GM18909 (cell line): Measurements from ENCODE around the gene TMCC2.

ENCODE experiments used
- ATAC-seq: cut with Tn5 transposase; IDR thresholded peaks from one replicate; pipeline ENCODE4 v1.9.1; 2021; ENCODE audit warnings: mild to moderate bottlenecking; ENCODE audit not compliant: unreplicated experiment, poor library complexity

TMCC2 gene

DNA sequence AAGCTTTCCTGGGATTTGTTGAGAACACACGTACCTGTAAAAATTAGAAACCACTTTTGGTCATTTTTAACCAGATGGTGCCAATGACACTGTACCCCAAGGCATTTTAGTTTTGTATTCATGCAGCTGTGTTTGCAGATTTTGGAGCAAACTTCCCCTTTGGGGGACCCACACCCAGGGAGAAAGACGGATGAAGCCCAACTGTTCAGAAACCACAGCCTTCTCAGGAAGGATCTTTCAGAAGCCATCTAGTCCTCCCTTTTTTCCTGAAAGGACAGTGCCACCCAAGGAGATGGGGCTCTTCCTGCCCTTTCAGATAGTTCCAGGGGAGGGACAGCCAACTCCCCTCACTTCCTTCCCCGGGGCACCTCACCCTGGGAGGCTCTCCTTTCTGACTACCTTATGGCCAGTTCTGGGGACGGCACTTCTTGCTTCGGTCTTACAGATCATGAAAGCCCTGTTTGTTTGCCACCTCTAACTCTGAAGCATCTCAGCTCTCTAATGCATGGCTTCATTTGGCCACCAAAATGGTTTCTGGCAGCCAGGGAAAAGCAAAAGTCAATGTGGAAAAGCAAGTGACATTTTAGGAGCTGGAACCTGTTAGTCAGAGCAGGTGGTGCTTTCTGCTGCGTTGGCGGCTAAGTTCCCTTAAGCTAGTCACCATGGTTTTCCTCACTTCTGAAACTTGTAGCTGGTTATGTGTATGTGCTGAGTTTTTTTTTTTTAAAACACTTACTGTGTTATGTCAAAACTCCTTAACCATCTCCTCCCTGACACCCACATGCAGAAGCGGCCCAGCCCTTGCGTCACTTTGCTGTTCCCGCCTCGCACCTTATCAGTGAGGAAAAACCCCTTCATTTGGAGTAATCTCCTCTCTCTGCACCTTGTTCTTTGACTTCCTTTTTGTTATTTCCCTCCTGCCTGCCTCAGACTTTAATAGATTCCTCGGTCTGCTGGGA, 10.1 kb downstream of the TMCC2 start:
- no peak for ATAC-seq

DNA sequence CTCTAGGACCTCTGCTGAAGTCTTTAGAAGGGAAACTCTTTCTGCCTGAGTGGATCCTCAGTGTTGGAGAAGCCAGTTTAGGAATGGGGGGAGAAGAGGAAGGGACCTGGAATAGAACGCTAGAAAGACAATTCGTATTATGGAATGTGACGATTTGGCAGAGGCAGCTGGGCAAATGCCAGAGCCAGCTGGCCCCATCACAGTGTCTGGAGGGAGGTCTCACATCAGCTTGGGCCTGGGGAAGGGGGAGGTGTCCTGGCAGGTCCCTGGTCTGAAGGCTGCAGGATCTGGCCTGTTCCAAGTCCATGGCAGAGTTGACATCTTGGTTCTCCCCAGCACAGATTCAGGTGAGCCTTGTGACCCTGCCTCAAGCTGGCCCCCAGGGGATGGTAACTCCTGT, 11.3 kb downstream of the TMCC2 start:
- ATAC-seq: no peak

DNA sequence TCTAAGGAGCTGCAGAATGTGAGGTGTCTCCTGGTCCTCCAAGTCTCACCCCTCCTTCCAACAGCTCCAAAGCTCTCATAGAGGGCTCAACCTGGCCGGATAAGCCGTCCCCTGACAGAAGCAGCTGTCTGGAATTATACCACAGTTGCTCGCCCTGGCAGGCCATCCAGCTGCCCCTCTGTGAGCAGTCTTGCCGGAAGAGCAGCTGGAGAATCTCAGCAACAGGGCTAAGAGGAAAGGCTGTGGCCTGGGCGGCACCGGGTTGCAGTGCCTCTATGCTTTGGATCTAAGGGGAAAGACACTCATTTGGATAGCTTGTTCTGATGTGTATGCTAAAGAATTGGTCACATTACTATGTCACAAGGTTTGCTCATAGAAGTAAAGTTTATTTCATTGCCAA, 12.4 kb downstream of the TMCC2 start:
- ATAC-seq: no peak

- no peak for ATAC-seq
These were observed 12.8 kb downstream of the TMCC2 start for GRCh38 chr1:205240569-205240968.

DNA sequence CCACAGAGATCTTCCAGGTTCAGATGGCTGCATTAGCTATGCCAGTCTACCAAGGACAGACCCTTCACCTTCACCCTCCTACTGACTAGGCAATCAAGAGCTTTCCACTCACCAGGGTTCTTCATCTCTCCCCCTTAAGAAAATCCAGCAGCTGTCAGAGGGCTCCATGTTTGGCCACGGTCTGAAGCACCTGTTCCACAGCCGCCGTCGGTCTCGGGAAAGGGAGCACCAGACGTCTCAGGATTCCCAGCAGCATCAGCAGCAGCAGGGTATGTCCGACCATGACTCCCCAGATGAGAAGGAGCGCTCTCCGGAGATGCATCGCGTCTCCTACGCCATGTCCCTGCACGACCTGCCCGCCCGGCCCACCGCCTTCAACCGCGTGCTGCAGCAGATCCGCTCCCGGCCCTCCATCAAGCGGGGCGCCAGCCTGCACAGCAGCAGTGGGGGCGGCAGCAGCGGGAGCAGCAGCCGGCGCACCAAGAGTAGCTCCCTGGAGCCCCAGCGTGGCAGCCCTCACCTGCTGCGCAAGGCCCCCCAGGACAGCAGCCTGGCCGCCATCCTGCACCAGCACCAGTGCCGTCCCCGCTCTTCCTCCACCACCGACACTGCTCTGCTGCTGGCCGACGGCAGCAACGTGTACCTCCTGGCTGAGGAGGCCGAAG, 13.8 kb downstream of the TMCC2 start:
- no peak for ATAC-seq

- no peak for ATAC-seq
These were observed 15.8 kb downstream of the TMCC2 start for GRCh38 chr1:205243350-205244191.

DNA sequence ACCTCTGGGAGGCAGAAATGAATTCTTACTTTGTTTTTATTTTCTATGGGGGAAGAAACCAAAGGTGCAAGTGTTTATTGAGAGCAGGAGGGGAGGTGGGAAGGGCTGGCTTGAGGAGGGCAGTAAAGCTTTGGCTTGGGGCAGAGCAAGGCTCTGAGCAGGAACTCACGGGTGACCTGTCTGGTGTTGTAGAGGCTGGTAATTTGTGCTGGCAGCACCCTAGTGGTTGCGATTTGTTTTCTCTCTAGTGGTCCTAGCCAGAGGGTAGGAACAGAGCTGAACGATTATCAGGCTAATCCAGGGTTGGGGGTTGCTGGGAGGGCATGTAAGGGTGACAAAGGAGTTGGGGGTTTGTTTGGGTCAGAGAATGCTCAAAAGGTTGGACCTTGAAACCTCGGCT, 16.6 kb downstream of the TMCC2 start:
- ATAC-seq: no peak

GRCh38 chr1:205245096-205245495, 17.4 kb downstream of the TMCC2 start:
- no peak for ATAC-seq

GRCh38 chr1:205246351-205247119, 18.8 kb downstream of the TMCC2 start:
- no peak for ATAC-seq

GRCh38 chr1:205247130-205247921, 19.6 kb downstream of the TMCC2 start:
- ATAC-seq: no peak

- no peak for ATAC-seq
These were observed 21.3 kb downstream of the TMCC2 start for GRCh38 chr1:205248793-205249601.

DNA sequence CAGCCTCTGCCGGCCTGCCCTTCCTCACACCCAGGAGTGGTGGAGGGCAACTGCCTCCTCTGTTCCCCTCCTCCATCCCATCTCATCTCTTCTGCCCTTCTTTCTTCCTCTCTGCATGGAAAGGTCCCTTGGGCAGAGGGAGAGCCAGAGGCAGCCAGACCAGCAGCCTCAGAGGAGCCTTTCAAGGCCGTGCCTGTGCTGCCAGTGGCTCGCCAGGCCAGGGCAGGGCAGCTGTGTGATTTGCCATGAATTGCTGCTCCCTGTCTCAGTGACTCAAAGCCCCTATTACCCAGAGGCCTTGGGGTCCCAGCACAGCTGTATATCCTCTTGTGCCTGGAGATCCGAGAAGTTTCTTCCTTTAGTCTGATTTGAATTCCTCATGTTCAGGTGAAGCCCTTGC, 21.9 kb downstream of the TMCC2 start:
- no peak for ATAC-seq

DNA sequence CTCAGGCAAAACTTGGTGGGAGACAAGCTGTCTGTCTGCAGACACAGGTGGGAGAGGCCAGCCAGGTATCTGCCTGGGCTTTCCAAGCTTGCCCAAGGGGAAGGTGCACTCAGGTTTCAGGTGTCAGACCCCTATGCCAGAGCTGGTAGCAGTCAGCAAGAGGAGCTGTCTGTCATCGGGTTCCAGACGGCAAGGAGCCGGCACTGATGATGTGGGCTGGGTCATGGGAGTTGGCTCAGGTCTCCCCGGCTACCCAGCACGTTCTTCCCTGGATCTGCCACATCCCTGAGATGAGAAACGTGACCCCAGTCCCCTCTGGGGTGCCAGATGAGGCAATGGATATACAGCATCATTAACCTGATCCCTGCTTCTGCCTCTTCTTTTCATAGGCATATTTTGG, 23.0 kb downstream of the TMCC2 start:
- ATAC-seq: no peak

DNA sequence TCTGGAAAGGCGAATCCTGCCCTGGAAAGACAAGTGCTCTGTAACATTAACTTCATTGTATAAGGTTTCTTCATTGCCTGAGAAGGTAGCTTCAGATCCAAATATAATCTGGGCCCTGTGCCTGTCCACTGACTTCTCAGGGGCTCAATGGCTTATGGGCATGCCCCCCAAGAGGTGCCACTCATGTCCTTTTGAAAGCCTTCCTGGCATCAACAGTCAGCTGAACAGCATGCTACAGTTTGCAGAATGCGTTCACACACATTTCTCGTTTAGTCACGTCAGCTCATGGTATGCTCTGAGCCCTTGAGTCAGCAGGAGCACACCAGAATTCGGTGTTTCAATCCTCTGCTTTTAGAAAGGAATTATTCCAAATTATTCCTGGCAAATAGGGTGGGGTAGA, 23.8 kb downstream of the TMCC2 start:
- ATAC-seq: no peak

DNA sequence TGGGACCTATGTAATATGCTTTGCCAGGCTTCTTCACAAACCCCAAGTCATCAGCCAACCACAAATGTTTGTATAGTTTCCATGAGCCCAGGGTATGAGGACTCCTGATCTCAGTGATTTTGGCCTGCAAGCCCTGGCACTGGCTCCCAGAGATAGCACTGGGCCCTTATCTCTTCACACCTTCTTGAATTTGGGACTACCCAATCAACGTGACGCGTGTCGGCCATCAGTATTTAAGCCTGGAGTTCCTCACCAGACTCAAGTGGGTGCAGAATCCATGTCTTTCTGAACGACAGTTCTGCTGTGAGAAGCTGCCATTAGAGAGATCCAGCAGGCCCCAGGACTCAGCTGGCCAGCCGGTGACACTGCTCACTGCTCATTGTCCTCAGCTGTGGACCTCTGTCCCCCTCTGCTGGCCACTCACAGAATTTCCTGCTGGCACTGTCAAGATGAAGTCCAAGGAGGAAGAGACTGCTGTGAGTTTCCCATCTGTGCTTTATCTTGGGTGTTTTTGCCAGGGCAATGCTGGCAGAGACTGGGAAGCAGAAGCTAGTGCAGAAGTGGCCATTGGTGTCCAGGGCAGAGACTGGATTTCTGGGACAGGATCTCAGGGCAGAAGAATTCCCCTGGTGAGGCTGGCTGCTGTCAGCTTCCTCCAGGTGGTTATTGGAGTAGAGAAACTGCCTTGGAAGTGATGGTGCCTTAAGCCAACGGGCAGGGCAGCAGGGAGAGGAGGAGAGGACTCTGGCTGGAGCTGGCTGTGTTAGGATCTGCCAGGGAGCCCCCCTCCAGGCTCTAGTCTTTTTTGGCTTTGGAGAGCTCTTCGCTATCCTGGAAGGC, 28.4 kb downstream of the TMCC2 start:
- no peak for ATAC-seq

DNA sequence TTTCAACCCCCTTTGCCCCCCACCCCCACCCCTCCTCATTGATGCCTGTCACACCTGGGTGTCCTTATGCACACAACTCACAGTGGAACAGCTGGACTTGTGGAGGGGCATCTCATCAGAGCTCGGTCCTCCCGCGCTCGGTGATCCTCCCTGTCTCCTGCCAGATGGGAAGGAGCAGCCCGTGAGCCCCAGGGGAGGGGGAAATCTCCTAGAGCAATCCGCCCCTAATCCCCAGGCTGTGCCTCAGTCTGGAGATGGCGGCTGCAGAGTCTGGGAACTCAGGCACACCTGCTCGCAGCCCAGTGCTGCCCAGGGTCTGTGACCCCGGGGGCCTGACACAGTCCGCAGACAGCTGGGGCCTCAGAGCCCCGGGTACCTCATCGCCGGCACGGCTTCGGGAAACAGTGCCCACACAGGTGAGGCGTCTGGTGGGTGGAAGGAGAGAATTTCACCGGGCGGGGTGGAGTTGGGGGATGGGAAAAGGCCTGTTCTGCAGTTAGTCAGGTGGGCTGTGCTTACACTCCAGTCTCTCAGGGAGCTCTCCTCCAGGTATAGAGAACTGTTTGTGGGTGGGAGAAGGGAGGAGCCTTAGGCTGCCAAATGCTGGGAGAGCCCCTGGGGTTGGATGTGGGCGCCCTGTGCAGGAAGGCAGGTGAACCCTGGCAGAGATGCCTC, 29.3 kb downstream of the TMCC2 start:
- no peak for ATAC-seq

DNA sequence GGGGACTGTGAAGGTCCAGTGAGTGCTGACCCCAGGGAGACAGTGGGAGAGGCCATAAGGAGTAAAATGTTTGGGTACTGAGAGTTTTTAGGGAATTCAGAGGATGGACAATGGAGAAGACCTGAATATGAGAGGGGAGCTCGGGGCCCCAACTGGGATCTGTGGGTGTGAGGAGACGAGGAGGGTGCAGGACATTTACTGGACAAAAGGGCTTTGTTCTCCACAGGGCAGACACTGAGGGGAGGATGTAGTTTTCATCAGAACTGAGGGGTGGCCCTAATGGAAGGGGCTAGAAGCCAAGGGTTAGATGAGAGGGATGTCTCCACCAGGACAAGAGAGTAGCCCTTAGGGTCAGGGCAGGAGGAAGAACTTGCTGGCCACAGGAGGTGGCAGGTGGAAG, 30.0 kb downstream of the TMCC2 start:
- ATAC-seq: no peak
